Activated CD8-positive, alpha-beta memory T cell treated with anti-CD3 and anti-CD28 coated beads, Interleukin-2, amount 10 ng/mL, durations not matched to agents 7 days and 5 days (primary cell): ENCODE results near the gene IGIP. TPM values are rescaled to one million over a fixed set of nuclear protein-coding genes. Genes with fewer than 3 reads are reported as not detected.

Source experiments
- ATAC-seq: fragments of 150-1000 bp; cut with Tn5 transposase; one replicate; pipeline ENCODE4 v1.10.0; 2021; ENCODE audit warnings: moderate library complexity
- CTCF ChIA-PET: fragments of 350-600 bp; sonication (Branson Sonifier 250); formaldehyde crosslinking; loops from one replicate; lab custom pipeline; 2021; ENCODE audit warnings: antibody characterized with exemption; lab: Charles Lee
- DNase-seq: peaks from one replicate; pipeline ENCODE4 v3.0.0-alpha.2; 2020
- H3K27ac Mint-ChIP-seq: one replicate; pipeline ENCODE4 v1.8.0; 2021; ENCODE audit warnings: mild to moderate bottlenecking, mixed read lengths
- H3K27me3 Mint-ChIP-seq: one replicate; pipeline ENCODE4 v1.8.0; 2021; ENCODE audit warnings: mixed read lengths
- H3K36me3 Mint-ChIP-seq: one replicate; pipeline ENCODE4 v1.8.0; 2021; ENCODE audit warnings: mild to moderate bottlenecking, mixed read lengths
- H3K4me1 Mint-ChIP-seq: one replicate; pipeline ENCODE4 v1.8.0; 2021; ENCODE audit warnings: mixed read lengths
- H3K4me3 Mint-ChIP-seq: one replicate; pipeline ENCODE4 v1.8.0; 2021; ENCODE audit warnings: mild to moderate bottlenecking, moderate library complexity, mixed read lengths
- H3K9me3 Mint-ChIP-seq: one replicate; pipeline ENCODE4 v1.8.0; 2022; ENCODE audit warnings: low read depth, mixed read lengths
- total RNA-seq, 2 experiments: library from RNA; stranded (reverse); gene quantifications; one replicate each; pipeline ENCODE4 v1.2.3, GENCODE V29; 2021

IGIP gene
- total RNA-seq, 2 experiments from 2014 or later = 2.9 to 3.4 TPM

DNA sequence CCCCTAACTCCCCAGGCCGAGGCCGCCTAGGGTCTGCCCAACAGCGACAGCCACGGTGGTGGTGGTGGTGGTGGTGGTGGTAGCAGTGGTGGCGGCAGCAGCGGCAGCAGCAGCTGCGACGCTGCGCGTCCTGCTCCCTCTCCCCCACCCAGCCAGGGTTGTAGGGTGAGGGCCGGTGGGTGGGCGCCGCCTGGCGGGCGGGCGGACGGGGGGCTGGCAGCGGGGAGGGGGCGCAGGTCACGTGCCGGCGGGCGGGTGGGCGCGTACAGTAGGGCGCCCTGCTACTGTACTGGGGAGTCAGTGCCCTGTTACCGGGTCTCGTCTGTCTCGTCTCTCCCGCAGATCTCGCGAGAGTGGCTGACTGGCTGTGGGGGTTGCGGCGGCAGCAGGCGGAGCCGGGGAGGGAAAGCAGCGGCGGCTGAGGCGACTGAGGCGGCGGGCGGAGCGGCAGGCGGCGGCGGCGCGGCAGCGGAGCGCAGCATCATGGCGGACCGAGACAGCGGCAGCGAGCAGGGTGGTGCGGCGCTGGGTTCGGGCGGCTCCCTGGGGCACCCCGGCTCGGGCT, 12.0 kb upstream of the IGIP start, which contains the start of gene PURA:
TSS of gene PURA (plus strand) at position 411 of the 565 bp plus-strand sequence. CDS start at position 484, 73 bp downstream.
- H3K27me3 Mint-ChIP-seq = peaks cover 18% of the 10 kb centered on the region
- peaks cover 65% of the 10 kb centered on the region for H3K4me1 Mint-ChIP-seq
- H3K4me3 Mint-ChIP-seq = peak within 1 kb of the TSS; percentile 93
- peaks cover 7% of the 10 kb centered on the region for H3K36me3 Mint-ChIP-seq
- DNase-seq (peak; percentile 98), ATAC-seq (peak; percentile 89)
- CTCF ChIA-PET = interaction anchor here (1.5 to 12.4 kb wide), 4 partner anchors 10 to 41 kb away, joined by 8 to 130 read pairs (median 12); no protein-coding TSS in a partner anchor
- peak within 1 kb of the TSS; percentile 95 for H3K27ac Mint-ChIP-seq
- H3K9me3 Mint-ChIP-seq = no peaks in the 10 kb centered on the region

DNA sequence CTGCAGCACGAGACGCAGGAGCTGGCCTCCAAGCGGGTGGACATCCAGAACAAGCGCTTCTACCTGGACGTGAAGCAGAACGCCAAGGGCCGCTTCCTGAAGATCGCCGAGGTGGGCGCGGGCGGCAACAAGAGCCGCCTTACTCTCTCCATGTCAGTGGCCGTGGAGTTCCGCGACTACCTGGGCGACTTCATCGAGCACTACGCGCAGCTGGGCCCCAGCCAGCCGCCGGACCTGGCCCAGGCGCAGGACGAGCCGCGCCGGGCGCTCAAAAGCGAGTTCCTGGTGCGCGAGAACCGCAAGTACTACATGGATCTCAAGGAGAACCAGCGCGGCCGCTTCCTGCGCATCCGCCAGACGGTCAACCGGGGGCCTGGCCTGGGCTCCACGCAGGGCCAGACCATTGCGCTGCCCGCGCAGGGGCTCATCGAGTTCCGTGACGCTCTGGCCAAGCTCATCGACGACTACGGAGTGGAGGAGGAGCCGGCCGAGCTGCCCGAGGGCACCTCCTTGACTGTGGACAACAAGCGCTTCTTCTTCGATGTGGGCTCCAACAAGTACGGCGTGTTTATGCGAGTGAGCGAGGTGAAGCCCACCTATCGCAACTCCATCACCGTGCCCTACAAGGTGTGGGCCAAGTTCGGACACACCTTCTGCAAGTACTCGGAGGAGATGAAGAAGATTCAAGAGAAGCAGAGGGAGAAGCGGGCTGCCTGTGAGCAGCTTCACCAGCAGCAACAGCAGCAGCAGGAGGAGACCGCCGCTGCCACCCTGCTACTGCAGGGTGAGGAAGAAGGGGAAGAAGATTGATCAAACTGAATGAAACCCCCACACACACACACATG, 11.2 kb upstream of the IGIP start:
- H3K27me3 Mint-ChIP-seq = peaks cover 14% of the 10 kb centered on the region
- DNase-seq (peak; percentile 70), ATAC-seq (peak; percentile 38)
- CTCF ChIA-PET = interaction anchor here (0.5 to 12.4 kb wide), 9 partner anchors 7 to 595 kb away, joined by 3 to 130 read pairs (median 7); no protein-coding TSS in a partner anchor
- peak overlapping the region; percentile 93 for H3K4me3 Mint-ChIP-seq
- H3K36me3 Mint-ChIP-seq = peaks cover 7% of the 10 kb centered on the region
- H3K9me3 Mint-ChIP-seq = no peaks in the 10 kb centered on the region
- peak overlapping the region; percentile 95 for H3K27ac Mint-ChIP-seq
- H3K4me1 Mint-ChIP-seq = peaks cover 58% of the 10 kb centered on the region

DNA sequence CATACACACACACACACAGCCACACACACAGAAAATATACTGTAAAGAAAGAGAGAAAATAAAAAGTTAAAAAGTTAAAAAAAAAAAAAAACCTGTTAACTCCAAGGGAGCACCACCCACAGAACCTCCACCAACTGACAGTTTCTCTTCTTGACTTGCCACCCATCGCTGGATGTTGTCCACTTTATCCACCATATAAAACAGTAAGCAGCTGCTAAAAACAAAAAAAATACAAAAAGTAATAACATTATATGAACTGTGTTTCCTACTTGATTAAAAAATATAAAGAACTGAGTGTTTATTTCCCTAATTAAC, 10.6 kb upstream of the IGIP start:
- CTCF ChIA-PET = interaction anchor here (0.5 to 12.4 kb wide), 9 partner anchors 8 to 596 kb away, joined by 3 to 130 read pairs (median 4); no protein-coding TSS in a partner anchor
- H3K4me1 Mint-ChIP-seq = peaks cover 55% of the 10 kb centered on the region
- ATAC-seq = no peak
- no peak for DNase-seq
- H3K27me3 Mint-ChIP-seq = peaks cover 12% of the 10 kb centered on the region
- peak overlapping the region; percentile 95 for H3K27ac Mint-ChIP-seq
- H3K4me3 Mint-ChIP-seq = peak overlapping the region; percentile 93
- H3K9me3 Mint-ChIP-seq = no peaks in the 10 kb centered on the region
- peaks cover 7% of the 10 kb centered on the region for H3K36me3 Mint-ChIP-seq

DNA sequence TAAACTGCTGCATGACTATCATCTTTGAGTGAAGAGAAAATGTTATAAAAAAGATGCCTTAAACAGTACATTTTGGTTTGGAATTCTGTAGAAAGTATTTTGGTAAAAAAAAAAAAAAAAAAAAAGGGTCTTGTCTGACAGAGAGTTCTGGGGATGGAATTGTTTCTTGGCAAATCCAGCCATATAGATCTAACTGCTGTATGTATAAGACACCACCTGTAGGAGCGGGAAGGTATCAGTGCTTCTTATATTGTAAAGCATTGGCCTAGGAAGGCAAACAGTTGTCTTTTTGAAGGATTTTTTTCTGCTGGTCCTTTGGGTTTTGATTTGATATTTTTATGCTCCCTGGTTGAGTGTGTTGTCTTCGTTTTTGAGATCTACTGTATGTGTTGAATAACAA, 9.0 kb upstream of the IGIP start:
- peaks cover 7% of the 10 kb centered on the region for H3K36me3 Mint-ChIP-seq
- DNase-seq (no peak), ATAC-seq (no peak)
- H3K4me3 Mint-ChIP-seq = peak overlapping the region; percentile 28
- H3K27me3 Mint-ChIP-seq = peaks cover 9% of the 10 kb centered on the region
- peaks cover 50% of the 10 kb centered on the region for H3K4me1 Mint-ChIP-seq
- CTCF ChIA-PET = interaction anchor here (0.7 to 12.4 kb wide), 3 partner anchors 17 to 38 kb away, joined by 3 to 130 read pairs (median 3); no protein-coding TSS in a partner anchor
- H3K9me3 Mint-ChIP-seq = no peaks in the 10 kb centered on the region
- no peak overlapping the region for H3K27ac Mint-ChIP-seq

DNA sequence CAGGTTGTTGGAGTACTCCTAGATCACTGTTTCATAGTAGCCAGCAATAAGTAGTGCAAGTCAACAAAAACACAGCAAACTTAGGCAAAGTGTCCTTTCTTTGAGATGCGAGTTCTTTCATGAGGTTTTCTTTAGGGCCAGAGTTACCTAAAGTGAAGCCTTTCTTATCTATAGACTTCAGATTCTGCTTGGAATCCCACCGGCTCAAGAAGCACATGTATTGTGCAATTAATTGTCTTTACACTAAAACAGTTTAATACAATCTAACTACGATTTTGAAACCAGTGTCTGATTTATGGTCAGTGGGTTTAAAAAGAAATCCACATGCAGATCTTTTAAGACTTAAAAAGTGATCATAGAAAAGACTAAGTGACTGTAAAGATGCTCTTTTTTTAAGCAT, 8.2 kb upstream of the IGIP start:
- peaks cover 47% of the 10 kb centered on the region for H3K4me1 Mint-ChIP-seq
- CTCF ChIA-PET = interaction anchor here (0.9 to 12.4 kb wide), 2 partner anchors 25 to 37 kb away, joined by 3 to 130 read pairs; no protein-coding TSS in a partner anchor
- H3K4me3 Mint-ChIP-seq = no peak overlapping the region
- peaks cover 7% of the 10 kb centered on the region for H3K36me3 Mint-ChIP-seq
- H3K27me3 Mint-ChIP-seq = peaks cover 2% of the 10 kb centered on the region
- no peak for DNase-seq
- no peak for ATAC-seq
- H3K9me3 Mint-ChIP-seq = no peaks in the 10 kb centered on the region
- no peak overlapping the region for H3K27ac Mint-ChIP-seq

DNA sequence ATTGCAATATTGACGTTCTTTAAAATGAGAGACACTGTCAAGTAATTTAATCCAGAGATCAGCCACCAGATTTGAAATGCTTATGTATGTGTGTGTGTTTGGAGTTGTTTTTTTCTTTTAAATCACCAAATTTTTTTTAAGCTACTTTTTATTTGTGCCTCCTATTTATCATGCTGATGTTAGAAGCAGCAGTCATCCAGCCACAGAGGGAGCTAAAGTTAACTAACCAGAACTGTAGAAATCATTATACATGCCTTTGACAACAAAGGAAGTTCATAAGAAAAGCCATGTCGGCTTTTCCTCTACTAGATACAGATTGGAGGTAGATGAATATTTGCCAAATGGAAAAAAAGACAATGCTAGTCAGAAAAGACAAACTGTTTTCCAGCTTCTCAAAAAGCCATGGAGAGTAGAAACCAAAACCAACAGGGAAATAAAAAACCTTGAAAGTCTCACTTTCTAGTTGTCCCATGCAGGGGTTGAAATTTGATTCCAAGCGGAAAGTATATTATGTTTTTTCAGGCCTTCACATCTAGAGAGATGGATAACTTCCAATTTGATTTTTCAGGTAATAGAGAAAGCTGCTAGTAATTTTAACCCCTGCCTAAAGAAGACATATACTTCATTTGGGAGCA, 7.3 kb upstream of the IGIP start:
- Mint-ChIP-seq H3K4me3 (no peak overlapping the region), H3K27me3 (no peaks in the 10 kb centered on the region), H3K4me1 (peaks cover 44% of the 10 kb centered on the region), H3K36me3 (peaks cover 7% of the 10 kb centered on the region), H3K27ac (no peak overlapping the region), H3K9me3 (no peaks in the 10 kb centered on the region)
- CTCF ChIA-PET = interaction anchor here (0.7 to 12.4 kb wide), 6 partner anchors 9 to 331 kb away, joined by 3 to 130 read pairs (median 3); no protein-coding TSS in a partner anchor
- ATAC-seq (no peak), DNase-seq (no peak)

DNA sequence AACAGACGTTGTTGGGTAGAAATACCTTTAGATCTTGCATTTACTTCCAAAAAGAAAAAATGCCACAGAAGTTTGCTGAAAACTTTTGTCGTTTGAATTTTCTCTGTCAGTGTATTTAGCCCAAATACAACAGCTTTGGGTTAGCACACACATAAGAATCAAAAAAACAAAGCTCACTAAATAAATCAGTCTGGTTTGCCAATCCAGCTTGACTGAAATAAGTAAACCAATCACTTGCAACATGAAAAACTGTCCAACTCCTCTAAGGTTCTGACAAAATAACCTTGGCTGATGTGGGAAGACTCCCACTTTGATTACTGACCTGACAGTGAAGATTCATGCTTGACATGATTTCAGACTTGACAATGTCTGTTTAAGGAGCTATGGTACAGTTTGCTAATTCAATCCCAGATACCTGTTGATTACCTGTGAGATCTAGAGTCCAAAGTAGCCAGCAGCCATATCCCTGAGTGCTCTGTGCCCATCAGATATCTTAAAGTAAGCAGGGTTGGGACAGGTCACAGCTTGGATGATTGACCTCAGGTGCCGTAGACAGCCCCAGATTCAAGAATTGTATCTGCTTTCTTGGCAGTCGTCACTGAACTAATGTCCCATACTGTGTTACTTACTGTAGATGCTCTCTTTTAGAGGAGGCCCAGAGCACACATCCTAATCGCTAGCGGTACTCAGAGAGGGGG, 727 bp downstream of the IGIP start:
- Mint-ChIP-seq H3K27me3 (no peaks in the 10 kb centered on the region), H3K4me1 (peaks cover 24% of the 10 kb centered on the region), H3K4me3 (no peak overlapping the region), H3K9me3 (no peaks in the 10 kb centered on the region), H3K27ac (no peak overlapping the region), H3K36me3 (peaks cover 1% of the 10 kb centered on the region)
- CTCF ChIA-PET = interaction anchor here (0.6 to 1.2 kb wide), 2 partner anchors 19 to 80 kb away, joined by 3 to 4 read pairs; no protein-coding TSS in a partner anchor
- DNase-seq = no peak
- no peak for ATAC-seq

DNA sequence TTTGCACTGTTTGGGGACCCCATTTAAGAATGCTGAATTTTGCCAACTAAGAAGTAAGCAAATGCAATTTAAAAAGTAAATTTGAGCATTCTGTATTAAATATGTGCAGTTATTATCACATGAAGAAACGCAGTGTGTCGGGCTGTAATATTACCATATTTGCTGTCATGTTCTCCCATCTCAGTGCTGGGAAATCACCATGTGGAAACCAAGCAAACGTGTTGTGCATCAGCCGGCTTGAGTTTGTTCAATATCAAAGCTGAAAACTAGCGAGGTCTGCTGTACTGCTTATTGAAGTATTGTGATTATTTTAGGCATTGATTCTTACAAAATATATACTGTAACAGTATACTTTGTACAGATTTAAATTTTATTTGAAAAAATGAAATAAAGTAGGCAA, 2.6 kb downstream of the IGIP start:
- CTCF ChIA-PET = interaction anchor here (0.5 to 1.2 kb wide), 2 partner anchors 14 to 42 kb away, joined by 3 to 4 read pairs; no protein-coding TSS in a partner anchor
- peaks cover 28% of the 10 kb centered on the region for H3K4me1 Mint-ChIP-seq

DNA sequence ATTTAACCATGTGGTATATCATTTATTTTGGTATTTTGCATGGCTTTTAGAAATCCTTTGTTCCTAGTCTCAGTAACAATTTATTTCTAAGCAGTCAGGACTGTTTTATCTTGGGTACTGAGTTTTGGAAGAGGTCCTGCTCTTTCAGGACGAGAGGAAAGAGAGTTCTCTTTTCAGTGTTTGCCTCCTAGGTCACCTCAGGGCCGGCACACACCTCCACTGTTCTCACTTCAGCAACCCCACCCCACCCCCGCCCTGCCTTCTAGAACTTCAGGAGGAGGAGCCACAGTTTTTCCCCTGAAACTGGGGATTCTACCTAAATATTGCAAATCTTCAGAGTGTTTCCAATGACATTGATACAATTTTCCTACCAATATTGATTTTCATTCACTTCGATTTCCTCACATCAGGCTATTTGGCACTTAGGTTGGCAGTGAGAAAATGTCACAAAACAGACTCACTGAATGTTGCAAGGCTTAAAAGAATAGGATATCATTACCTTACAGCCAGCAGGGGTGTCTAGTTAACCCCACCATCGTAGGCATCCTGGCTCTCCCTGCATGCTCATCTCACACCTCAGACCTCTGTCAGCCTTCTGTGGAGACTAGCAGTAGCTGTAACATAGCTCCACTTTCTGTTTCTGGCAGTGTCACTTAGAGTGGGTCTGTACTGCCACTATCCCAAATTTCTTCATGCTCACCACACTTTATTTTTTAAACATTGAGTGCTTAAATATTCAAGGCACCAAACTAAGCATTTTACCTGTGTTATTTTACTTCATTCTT, 5.4 kb downstream of the IGIP start:
- Mint-ChIP-seq H3K27me3 (no peaks in the 10 kb centered on the region), H3K9me3 (no peaks in the 10 kb centered on the region), H3K4me3 (no peak overlapping the region), H3K36me3 (no peaks in the 10 kb centered on the region), H3K27ac (no peak overlapping the region), H3K4me1 (peaks cover 22% of the 10 kb centered on the region)
- peak; percentile 37 for DNase-seq
- CTCF ChIA-PET = interaction anchor here (1.1 to 3.6 kb wide), 5 partner anchors 10 to 25 kb away, joined by 3 to 45 read pairs (median 8); partner anchors contain the start of gene PURA
- no peak for ATAC-seq

More for the DNA sequence above, 2.6 kb downstream of the IGIP start:
- Mint-ChIP-seq H3K4me3 (no peak overlapping the region), H3K36me3 (peaks cover 1% of the 10 kb centered on the region), H3K9me3 (no peaks in the 10 kb centered on the region), H3K27ac (no peak overlapping the region), H3K27me3 (no peaks in the 10 kb centered on the region)
- no peak for ATAC-seq
- no peak for DNase-seq

DNA sequence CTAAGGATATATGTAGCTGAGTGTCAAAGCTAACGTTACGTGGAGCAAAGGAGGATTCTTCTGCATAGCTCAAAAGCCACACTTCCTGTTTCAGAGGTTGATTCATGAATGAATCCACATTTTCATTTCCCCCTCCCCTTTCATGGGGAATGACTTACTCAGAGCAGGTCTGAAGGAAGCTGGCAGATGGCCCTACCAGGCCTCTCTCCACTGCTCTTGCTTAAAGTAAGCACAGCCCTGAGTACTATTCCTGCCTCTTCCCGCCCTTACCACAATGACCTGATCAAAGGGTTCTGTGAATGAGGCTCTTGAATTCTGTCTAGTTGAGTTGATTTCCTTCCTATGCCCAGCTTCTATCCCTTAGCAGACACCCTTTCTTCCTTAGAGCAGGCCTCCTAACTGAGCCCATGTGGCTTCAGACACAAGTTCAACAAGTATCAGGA, 6.3 kb downstream of the IGIP start:
- H3K27me3 Mint-ChIP-seq = no peaks in the 10 kb centered on the region
- CTCF ChIA-PET = interaction anchor here (1.1 to 3.6 kb wide), 6 partner anchors 9 to 59 kb away, joined by 3 to 45 read pairs (median 8); partner anchors contain the start of gene PURA
- no peaks in the 10 kb centered on the region for H3K36me3 Mint-ChIP-seq
- DNase-seq = peak; percentile 38
- peaks cover 22% of the 10 kb centered on the region for H3K4me1 Mint-ChIP-seq
- H3K9me3 Mint-ChIP-seq = no peaks in the 10 kb centered on the region
- no peak overlapping the region for H3K4me3 Mint-ChIP-seq
- no peak overlapping the region for H3K27ac Mint-ChIP-seq
- peak; percentile 47 for ATAC-seq

DNA sequence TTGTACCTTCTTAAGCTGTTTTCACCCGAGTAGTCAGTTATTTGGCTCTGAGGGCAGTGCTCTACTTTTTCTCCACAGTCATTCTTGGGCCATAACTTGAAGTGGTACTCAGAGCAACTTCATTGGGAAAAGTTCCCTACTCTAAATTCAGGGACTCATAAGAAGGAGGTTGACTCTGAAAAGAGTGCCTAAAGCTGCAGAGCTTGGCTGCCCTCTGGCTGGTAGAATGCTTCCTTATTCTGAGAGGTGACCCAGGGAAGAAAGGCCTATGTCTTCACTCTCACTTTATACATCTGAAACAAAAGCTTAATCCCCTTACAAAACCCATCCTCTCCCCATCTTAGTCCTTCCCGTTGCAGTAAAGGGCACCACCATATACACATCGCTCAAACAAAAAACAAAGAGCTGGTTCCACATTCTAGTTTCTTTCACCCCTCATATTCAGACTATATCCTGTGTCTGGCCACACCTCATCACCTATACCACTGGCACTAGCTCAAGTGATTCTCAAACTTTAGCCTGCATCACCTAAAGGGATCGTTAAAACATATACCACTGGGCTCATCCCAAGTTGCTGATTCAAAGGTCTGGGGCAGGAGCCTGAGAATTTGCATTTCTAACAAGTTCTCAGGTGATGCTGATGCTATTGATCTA, 7.9 kb downstream of the IGIP start:
- DNase-seq (peak; percentile 28), ATAC-seq (no peak)
- Mint-ChIP-seq H3K9me3 (no peaks in the 10 kb centered on the region), H3K4me1 (peaks cover 22% of the 10 kb centered on the region), H3K27me3 (no peaks in the 10 kb centered on the region), H3K36me3 (no peaks in the 10 kb centered on the region), H3K27ac (no peak overlapping the region), H3K4me3 (no peak overlapping the region)
- CTCF ChIA-PET = interaction anchor here (0.9 to 3.6 kb wide), 9 partner anchors 10 to 60 kb away, joined by 3 to 45 read pairs (median 3); no protein-coding TSS in a partner anchor
